HCT116 (cell line): ENCODE measurements around the gene SLFN12. TPM values are rescaled to one million over a fixed set of nuclear protein-coding genes. Genes with fewer than 3 reads are reported as not detected.

Experiments
- ATAC-seq: fragments of 200-7000 bp; cut with Tn5 transposase; 2 replicates; pipeline ENCODE4 v1.9.1; 2020; ENCODE audit warnings: mild to moderate bottlenecking, moderate library complexity
- BruUV-seq: library from RNA; stranded (reverse); fragments of 400-500 nt; replicated peaks from 2 replicates; lab custom pipeline; 2021; lab: Mats Ljungman, UMichigan
- CTCF ChIA-PET: fragments of 300-600 bp; sonication (Branson Sonifier 250); formaldehyde crosslinking; loops from one replicate; lab custom pipeline; 2021; ENCODE audit warnings: antibody characterized with exemption; lab: Charles Lee
- POLR2A ChIA-PET: fragments of 300-600, 350-600 bp; sonication (Branson Sonifier 250); formaldehyde crosslinking; loops from one replicate; lab custom pipeline; 2021; ENCODE audit warnings: antibody characterized with exemption; lab: Charles Lee
- RAD21 ChIA-PET, 2 experiments: fragments of 300-600 bp; sonication (Branson Sonifier 250); formaldehyde crosslinking; loops; one replicate each; lab custom pipeline; 2023; ENCODE audit warnings: low total read pairs in 2 of 2; ENCODE audit not compliant: uncharacterized antibody in 2 of 2, unreplicated experiment in 2 of 2, low non-redundant PET in 1 of 2; lab: Charles Lee
- DNase-seq: peaks from one replicate; pipeline ENCODE4 v3.0.0-alpha.2; 2010; ENCODE audit warnings: low read depth, low spot score
- H2AFZ ChIP-seq: fragments of 200-600 bp; shearing (Covaris generic), sonication (generic); 2 replicates; pipeline ENCODE4 v1.6.1; 2017; ENCODE audit warnings: low read depth, mixed run types, mixed read lengths, antibody characterized with exemption, low read length; ENCODE audit not compliant: poor library complexity, severe bottlenecking
- H3K27ac ChIP-seq: 2 replicates; pipeline ENCODE4 v1.5.1; 2012; ENCODE audit warnings: low read depth, low read length
- H3K27me3 ChIP-seq: fragments of 200-600 bp; sonication (generic); 2 replicates; pipeline ENCODE4 v1.6.1; 2016; ENCODE audit warnings: mixed run types, low read length, mixed read lengths; ENCODE audit not compliant: insufficient read depth
- H3K36me3 ChIP-seq, 2 experiments: fragments of 200-500 bp in 1 of 2; fragments of 200-600 bp in 1 of 2; sonication (Bioruptor generic) in 1 of 2; sonication (generic) in 1 of 2; 2 replicates each; pipeline versions ENCODE4 v1.5.1 to v1.6.1; 2014 to 2016; ENCODE audit warnings: low read length in 2 of 2, inconsistent platforms in 1 of 2, mixed read lengths in 1 of 2, mixed run types in 1 of 2; ENCODE audit not compliant: insufficient read depth in 2 of 2, control insufficient read depth in 1 of 2
- H3K4me1 ChIP-seq, 2 experiments: fragments of 200-600 bp in 1 of 2; sonication (generic) in 1 of 2; 2 replicates each; pipeline versions ENCODE4 v1.5.1 to v1.6.1; 2012 to 2017; ENCODE audit warnings: low read length in 2 of 2, inconsistent platforms in 1 of 2, mild to moderate bottlenecking in 1 of 2, mixed read lengths in 1 of 2, mixed run types in 1 of 2, moderate library complexity in 1 of 2; ENCODE audit not compliant: insufficient read depth in 2 of 2, control insufficient read depth in 1 of 2
- H3K4me2 ChIP-seq: fragments of 200-600 bp; sonication (generic); 2 replicates; pipeline ENCODE4 v1.6.1; 2017; ENCODE audit warnings: mixed run types, low read length, mixed read lengths
- H3K4me3 ChIP-seq, 2 experiments: fragments of 200-600 bp in 1 of 2; sonication (generic) in 1 of 2; replicated peaks in 1 of 2; 2 replicates each; pipeline ENCODE4 v1.5.1; 2011 to 2016; ENCODE audit warnings: low read length in 2 of 2, control low read depth in 1 of 2, low read depth in 1 of 2, mild to moderate bottlenecking in 1 of 2, mixed read lengths in 1 of 2, mixed run types in 1 of 2
- H3K79me2 ChIP-seq: fragments of 200-600 bp; sonication (generic); 2 replicates; pipeline ENCODE4 v1.6.1; 2017; ENCODE audit warnings: mild to moderate bottlenecking, mixed run types, low read length, moderate library complexity, mixed read lengths; ENCODE audit not compliant: insufficient read depth
- H3K9ac ChIP-seq: fragments of 200-600 bp; sonication (generic); 2 replicates; pipeline ENCODE4 v1.6.1; 2016; ENCODE audit warnings: low read length, mixed read lengths
- H3K9me2 ChIP-seq: fragments of 200-600 bp; sonication (generic), shearing (Covaris generic); 2 replicates; pipeline ENCODE4 v1.6.1; 2017; ENCODE audit warnings: mixed run types, mild to moderate bottlenecking, moderate library complexity; ENCODE audit not compliant: insufficient read depth
- H3K9me3 ChIP-seq, 2 experiments: fragments of 200-500 bp in 1 of 2; fragments of 200-600 bp in 1 of 2; sonication (Bioruptor generic) in 1 of 2; sonication (generic) in 1 of 2; 2 replicates each; pipeline ENCODE4 v1.6.1; 2014 to 2017; ENCODE audit warnings: low read length in 2 of 2, mixed read lengths in 2 of 2, inconsistent platforms in 1 of 2, low read depth in 1 of 2, mild to moderate bottlenecking in 1 of 2, mixed run types in 1 of 2, moderate library complexity in 1 of 2; ENCODE audit not compliant: control insufficient read depth in 1 of 2, insufficient read depth in 1 of 2
- H4K20me1 ChIP-seq: fragments of 200-600 bp; sonication (generic), shearing (Covaris generic); 2 replicates; pipeline ENCODE4 v1.6.1; 2017; ENCODE audit warnings: mixed run types, mild to moderate bottlenecking, moderate library complexity; ENCODE audit not compliant: insufficient read depth
- CBX3 ChIP-seq: IDR thresholded peaks from 2 replicates; pipeline ENCODE4 v1.6.1; 2012; ENCODE audit warnings: low read depth
- EGR1 ChIP-seq: IDR thresholded peaks from 2 replicates; pipeline ENCODE4 v1.6.1; 2012; ENCODE audit warnings: low read depth
- ELF1 ChIP-seq: IDR thresholded peaks from 2 replicates; pipeline ENCODE4 v1.6.1; 2012; ENCODE audit warnings: low read depth, borderline replicate concordance
- EZH2 ChIP-seq: fragments of 200-600 bp; sonication (generic); IDR thresholded peaks from 2 replicates; pipeline ENCODE4 v1.6.1; 2017; ENCODE audit warnings: antibody characterized with exemption, mixed run types
- FOSL1 ChIP-seq: IDR thresholded peaks from 2 replicates; pipeline ENCODE4 v1.6.1; 2012; ENCODE audit warnings: low read depth
- JUND ChIP-seq: IDR thresholded peaks from 2 replicates; pipeline ENCODE4 v1.6.1; 2012
- SP1 ChIP-seq: IDR thresholded peaks from 2 replicates; pipeline ENCODE4 v1.6.1; 2012; ENCODE audit warnings: low read depth
- ZBTB33 ChIP-seq: IDR thresholded peaks from 2 replicates; pipeline ENCODE4 v1.6.1; 2011; ENCODE audit warnings: mild to moderate bottlenecking, low read length, moderate library complexity; ENCODE audit not compliant: insufficient replicate concordance; ENCODE audit errors: extremely low read depth
- ZNF274 ChIP-seq: fragments of 200-500 bp; sonication (Bioruptor generic); IDR thresholded peaks from 2 replicates; pipeline ENCODE4 v1.6.1; 2014; ENCODE audit warnings: mild to moderate bottlenecking, low read depth, low read length, inconsistent platforms
- intact Hi-C: fragments of 100-400 bp; cut with micrococcal nuclease; formaldehyde crosslinking; loops from 2 replicates; pipeline ENCODE4 v1.10.0; 2022
- total RNA-seq: library from RNA; stranded (reverse); gene quantifications from one replicate; pipeline ENCODE4 v1.2.1, GENCODE V29; 2021; ENCODE audit not compliant: unreplicated experiment

SLFN12 gene
- total RNA-seq, 1 experiment from 2014 or later: not detected

GRCh38 chr17:35448899-35449227, 16.6 kb upstream of the SLFN12 start:
- no peaks in the 10 kb centered on the region for H3K9me3 ChIP-seq
- DNase-seq (no peak), ATAC-seq (no peak)
- ChIA-PET RAD21 (interaction anchor here in 1 of 2 experiments (0.7 kb wide), 1 partner anchor 21 kb away, joined by 3 read pairs; no protein-coding TSS in a partner anchor), POLR2A (no interaction called here), CTCF (no interaction called here)
- no peaks in the 10 kb centered on the region for H4K20me1 ChIP-seq
- no peak overlapping the region for H3K4me3 ChIP-seq
- no TSS peak for BruUV-seq
- H3K9ac ChIP-seq: no peak overlapping the region
- H3K4me2 ChIP-seq: no peak overlapping the region
- H2AFZ ChIP-seq: no peak overlapping the region
- intact Hi-C loops: no loop called here
- H3K79me2 ChIP-seq: no peaks in the 10 kb centered on the region
- H3K4me1 ChIP-seq: no peaks in the 10 kb centered on the region
- H3K27me3 ChIP-seq: peaks cover 37% of the 10 kb centered on the region
- H3K36me3 ChIP-seq: no peaks in the 10 kb centered on the region
- H3K9me2 ChIP-seq: no peaks in the 10 kb centered on the region
- H3K27ac ChIP-seq: no peak overlapping the region
- no peak for TF ChIP-seq SP1
- TF ChIP-seq ELF1: no peak
- no peak for TF ChIP-seq JUND
- TF ChIP-seq ZBTB33: no peak
- TF ChIP-seq CBX3: no peak
- TF ChIP-seq FOSL1: no peak
- no peak for TF ChIP-seq ZNF274
- TF ChIP-seq EGR1: no peak
- no peak for TF ChIP-seq EZH2
- TF ChIP-seq, all 23 proteins: peak for 0
